ES-I3 (cell line): ENCODE results near the gene FAM107A.

Experiments
- H3K36me3 ChIP-seq: 2 replicates; pipeline ENCODE4 v1.6.1; 2013; ENCODE audit warnings: mild to moderate bottlenecking, low read length, control low read depth, moderate library complexity; ENCODE audit not compliant: insufficient read depth
- H3K4me1 ChIP-seq: 2 replicates; pipeline ENCODE4 v1.6.1; 2013; ENCODE audit warnings: mild to moderate bottlenecking, control low read depth, low read length; ENCODE audit not compliant: insufficient read depth
- H3K9ac ChIP-seq: 2 replicates; pipeline ENCODE4 v1.6.1; 2013; ENCODE audit warnings: low read depth, mild to moderate bottlenecking, low read length, moderate library complexity
- H3K9me3 ChIP-seq: 2 replicates; pipeline ENCODE4 v1.6.1; 2013; ENCODE audit warnings: mild to moderate bottlenecking, low read length, moderate library complexity; ENCODE audit not compliant: control insufficient read depth, insufficient read depth

The FAM107A gene

DNA sequence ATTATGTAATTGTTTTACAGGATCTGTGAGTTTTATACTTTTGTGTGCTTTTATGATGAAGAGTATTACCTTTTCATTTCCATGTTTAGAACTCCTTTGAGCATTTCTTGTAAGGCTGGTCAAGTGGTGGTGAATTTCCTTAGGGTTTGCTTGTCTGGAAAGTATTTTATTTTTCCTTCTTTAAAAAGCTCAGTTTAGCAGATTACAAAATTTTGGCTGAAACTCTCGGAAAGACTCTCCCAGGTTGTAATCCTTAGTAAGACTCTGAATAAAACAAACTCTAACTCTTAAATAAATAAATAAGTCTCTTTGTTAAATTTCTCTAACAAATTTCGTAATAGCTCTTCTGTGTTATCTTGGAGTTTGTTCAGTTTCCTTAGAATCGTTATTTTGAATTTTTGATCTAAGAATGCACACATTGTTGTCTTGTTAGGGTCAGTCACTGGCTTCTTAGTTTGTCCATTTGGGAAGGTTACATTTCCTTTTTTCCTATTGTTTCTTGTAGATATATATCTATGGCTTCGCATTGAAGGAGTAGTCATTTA, 25.5 kb downstream of the FAM107A start:
- Histone ChIP-seq H3K9ac (no peak overlapping the region), H3K9me3 (no peaks in the 10 kb centered on the region), H3K36me3 (no peaks in the 10 kb centered on the region), H3K4me1 (peaks cover 1% of the 10 kb centered on the region; the same call in 1 of the 2 replicates)

- Histone ChIP-seq H3K4me1 (no peaks in the 10 kb centered on the region), H3K9ac (no peak overlapping the region), H3K36me3 (no peaks in the 10 kb centered on the region)
Observed at GRCh38 chr3:58544541-58544940, 32.6 kb downstream of the FAM107A start.

GRCh38 chr3:58540176-58540858, 36.9 kb downstream of the FAM107A start:
- H3K4me1 ChIP-seq, result no peaks in the 10 kb centered on the region
- no peaks in the 10 kb centered on the region; the same call in 1 of the 2 replicates for H3K9me3 ChIP-seq
- H3K36me3 ChIP-seq, result no peaks in the 10 kb centered on the region
- no peak overlapping the region for H3K9ac ChIP-seq

More at GRCh38 chr3:58544541-58544940, 32.6 kb downstream of the FAM107A start:
- H3K9me3 ChIP-seq, result no peaks in the 10 kb centered on the region

DNA sequence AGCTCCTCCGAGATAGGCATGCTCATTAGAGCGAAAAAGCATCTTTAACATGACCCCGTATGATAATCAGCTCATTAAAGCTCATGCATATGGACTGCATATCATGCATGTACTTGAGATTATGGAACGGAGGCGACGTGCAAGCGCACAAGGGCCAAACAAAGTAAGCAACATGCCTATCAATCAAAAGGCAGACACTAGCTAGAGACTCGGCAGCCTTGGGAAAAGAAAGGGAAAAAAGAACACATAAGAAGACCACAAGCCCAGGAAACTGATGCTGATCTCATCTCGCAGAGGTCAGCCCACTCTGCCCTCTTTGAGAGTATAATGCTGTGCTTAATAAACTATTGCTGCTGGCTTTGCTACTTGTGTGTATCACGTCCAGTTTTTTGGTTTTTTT, 37.6 kb downstream of the FAM107A start:
- Histone ChIP-seq H3K9me3 (no peaks in the 10 kb centered on the region; the same call in 1 of the 2 replicates), H3K9ac (no peak overlapping the region), H3K36me3 (no peaks in the 10 kb centered on the region), H3K4me1 (no peaks in the 10 kb centered on the region)

- 0 out of 2 replicates have a peak, but pooled peaks cover 3% of the 10 kb centered on the region for H3K4me1 ChIP-seq
- H3K36me3 ChIP-seq, result no peaks in the 10 kb centered on the region
- H3K9ac ChIP-seq, result no peak overlapping the region
- no peaks in the 10 kb centered on the region; the same call in 1 of the 2 replicates for H3K9me3 ChIP-seq
Observed at GRCh38 chr3:58537412-58538301, 39.5 kb downstream of the FAM107A start.

- no peaks in the 10 kb centered on the region; the same call in 1 of the 2 replicates for H3K9me3 ChIP-seq
Observed at GRCh38 chr3:58536501-58537411, 40.4 kb downstream of the FAM107A start, which contains the start of gene ACOX2. ACOX2 (minus strand) TSS chr3:58537190; CDS start chr3:58535106, 2,084 bp downstream.

GRCh38 chr3:58535531-58536500, 41.4 kb downstream of the FAM107A start:
- 0 out of 2 replicates have a peak, but pooled peaks cover 3% of the 10 kb centered on the region for H3K4me1 ChIP-seq
- no peaks in the 10 kb centered on the region; the same call in 1 of the 2 replicates for H3K9me3 ChIP-seq
- no peaks in the 10 kb centered on the region for H3K36me3 ChIP-seq
- H3K9ac ChIP-seq, result no peak overlapping the region

More at GRCh38 chr3:58536501-58537411, 40.4 kb downstream of the FAM107A start, which contains the start of gene ACOX2:
- H3K9ac ChIP-seq, result no peak within 1 kb of the TSS
- no peaks in the 10 kb centered on the region for H3K36me3 ChIP-seq
- 0 out of 2 replicates have a peak, but pooled peaks cover 3% of the 10 kb centered on the region for H3K4me1 ChIP-seq

- no peaks in the 10 kb centered on the region; the same call in 1 of the 2 replicates for H3K9me3 ChIP-seq
- H3K9ac ChIP-seq, result no peak overlapping the region
- H3K4me1 ChIP-seq, result peaks cover 3% of the 10 kb centered on the region; the same call in 1 of the 2 replicates
- no peaks in the 10 kb centered on the region for H3K36me3 ChIP-seq
Observed at GRCh38 chr3:58534592-58535494, 42.3 kb downstream of the FAM107A start.

- Histone ChIP-seq H3K9ac (no peak overlapping the region), H3K9me3 (no peaks in the 10 kb centered on the region), H3K36me3 (no peaks in the 10 kb centered on the region), H3K4me1 (peaks cover 6% of the 10 kb centered on the region; the same call in 1 of the 2 replicates)
Observed at GRCh38 chr3:58532794-58533220, 44.4 kb downstream of the FAM107A start.

- Histone ChIP-seq H3K36me3 (no peaks in the 10 kb centered on the region), H3K9me3 (no peaks in the 10 kb centered on the region), H3K4me1 (peaks cover 6% of the 10 kb centered on the region; the same call in 1 of the 2 replicates), H3K9ac (no peak overlapping the region)
Observed at GRCh38 chr3:58531956-58532355, 45.2 kb downstream of the FAM107A start.

DNA sequence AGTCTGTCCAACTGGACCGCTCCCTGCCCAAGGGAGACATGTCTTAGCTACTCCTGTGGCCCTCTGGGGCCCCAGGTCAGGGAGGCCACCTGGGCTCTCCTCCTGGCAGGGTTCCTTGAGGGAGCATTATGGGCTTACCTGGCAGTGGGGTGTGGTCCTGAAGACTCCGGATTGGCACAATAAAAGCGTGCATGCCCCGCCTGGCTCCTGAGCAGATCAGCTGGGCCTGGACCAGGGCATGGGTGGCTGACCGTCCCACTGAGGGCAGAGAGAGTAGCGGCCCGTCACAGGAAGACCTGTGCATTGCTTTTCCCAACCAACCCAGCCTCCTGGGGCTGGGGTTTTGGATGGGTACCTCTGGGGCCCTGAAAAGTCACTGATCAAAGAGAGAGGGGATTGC, 45.6 kb downstream of the FAM107A start:
- H3K9ac ChIP-seq, result no peak overlapping the region
- H3K9me3 ChIP-seq, result no peaks in the 10 kb centered on the region
- H3K36me3 ChIP-seq, result no peaks in the 10 kb centered on the region
- H3K4me1 ChIP-seq, result peaks cover 6% of the 10 kb centered on the region; the same call in 1 of the 2 replicates
